NCI-H1930 (cell line): Measurements from ENCODE around the gene ZNF142.
A peak's percentile ranks its signal among the peaks of the same experiment; 100 is the strongest.

Experiments
- DNase-seq, 2 experiments: peaks; one replicate each; lab custom pipeline; 2025; lab: John Stamatoyannopoulos, UW

The ZNF142 gene, protein sequence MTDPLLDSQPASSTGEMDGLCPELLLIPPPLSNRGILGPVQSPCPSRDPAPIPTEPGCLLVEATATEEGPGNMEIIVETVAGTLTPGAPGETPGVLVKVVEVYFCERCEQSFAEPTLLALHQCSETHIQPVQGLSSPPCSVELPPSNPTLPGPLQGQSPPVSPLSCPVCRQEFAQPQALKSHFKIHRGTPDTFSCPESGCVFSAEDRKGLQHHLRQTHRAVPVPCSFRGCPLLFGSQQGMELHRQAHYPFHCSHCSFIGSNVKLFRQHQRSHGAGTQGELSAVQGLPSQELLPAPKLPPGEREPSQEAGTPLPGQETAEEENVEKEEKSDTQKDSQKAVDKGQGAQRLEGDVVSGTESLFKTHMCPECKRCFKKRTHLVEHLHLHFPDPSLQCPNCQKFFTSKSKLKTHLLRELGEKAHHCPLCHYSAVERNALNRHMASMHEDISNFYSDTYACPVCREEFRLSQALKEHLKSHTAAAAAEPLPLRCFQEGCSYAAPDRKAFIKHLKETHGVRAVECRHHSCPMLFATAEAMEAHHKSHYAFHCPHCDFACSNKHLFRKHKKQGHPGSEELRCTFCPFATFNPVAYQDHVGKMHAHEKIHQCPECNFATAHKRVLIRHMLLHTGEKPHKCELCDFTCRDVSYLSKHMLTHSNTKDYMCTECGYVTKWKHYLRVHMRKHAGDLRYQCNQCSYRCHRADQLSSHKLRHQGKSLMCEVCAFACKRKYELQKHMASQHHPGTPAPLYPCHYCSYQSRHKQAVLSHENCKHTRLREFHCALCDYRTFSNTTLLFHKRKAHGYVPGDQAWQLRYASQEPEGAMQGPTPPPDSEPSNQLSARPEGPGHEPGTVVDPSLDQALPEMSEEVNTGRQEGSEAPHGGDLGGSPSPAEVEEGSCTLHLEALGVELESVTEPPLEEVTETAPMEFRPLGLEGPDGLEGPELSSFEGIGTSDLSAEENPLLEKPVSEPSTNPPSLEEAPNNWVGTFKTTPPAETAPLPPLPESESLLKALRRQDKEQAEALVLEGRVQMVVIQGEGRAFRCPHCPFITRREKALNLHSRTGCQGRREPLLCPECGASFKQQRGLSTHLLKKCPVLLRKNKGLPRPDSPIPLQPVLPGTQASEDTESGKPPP (N-terminal part only)

DNA sequence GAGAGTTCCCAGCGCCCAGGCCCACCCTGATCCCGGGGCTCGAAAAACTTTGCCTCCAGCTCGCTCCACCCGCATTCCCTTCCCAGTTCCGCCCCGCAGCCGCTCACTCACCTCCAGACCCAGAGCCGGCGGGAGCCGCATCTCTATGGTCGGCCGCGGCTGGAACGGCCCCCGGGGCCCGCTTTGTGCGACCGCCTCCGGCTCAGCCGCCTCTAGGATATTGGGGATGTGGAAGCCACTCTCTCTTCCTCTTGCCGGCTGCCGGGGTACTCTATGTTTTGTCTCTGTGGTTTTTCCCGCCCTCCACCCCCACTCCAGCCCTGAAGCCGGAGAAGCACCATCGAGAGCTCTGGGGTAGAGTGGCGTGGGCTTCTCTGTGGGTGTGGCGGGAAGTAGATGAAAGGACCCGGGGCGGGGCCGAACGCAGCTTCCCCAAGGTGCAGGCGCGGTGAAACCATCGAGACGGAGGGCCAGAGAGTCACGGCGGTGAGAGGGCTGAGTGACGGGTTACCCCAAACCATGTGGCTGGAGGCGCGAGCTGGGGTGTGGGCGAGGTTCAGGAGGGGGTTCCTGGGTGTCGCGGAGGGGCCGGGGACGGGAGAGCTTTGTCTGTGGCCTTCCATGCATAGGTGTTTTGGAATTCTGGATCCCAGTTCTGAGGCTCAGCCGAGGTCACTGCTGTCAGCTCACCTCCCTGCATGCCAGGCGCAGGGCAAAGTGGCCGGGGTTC, at the start of gene ZNF142, which contains the start of gene BCS1L:
Gene ZNF142, minus strand, starts transcription at position 366 of the 730 bp plus-strand sequence. CDS start 3,194 bp downstream, outside the sequence.
Gene BCS1L, plus strand, starts transcription at position 426 of the 730 bp plus-strand sequence. CDS start 1,305 bp downstream, outside the sequence.
- peak; percentile 82 to 87 for DNase-seq

DNA sequence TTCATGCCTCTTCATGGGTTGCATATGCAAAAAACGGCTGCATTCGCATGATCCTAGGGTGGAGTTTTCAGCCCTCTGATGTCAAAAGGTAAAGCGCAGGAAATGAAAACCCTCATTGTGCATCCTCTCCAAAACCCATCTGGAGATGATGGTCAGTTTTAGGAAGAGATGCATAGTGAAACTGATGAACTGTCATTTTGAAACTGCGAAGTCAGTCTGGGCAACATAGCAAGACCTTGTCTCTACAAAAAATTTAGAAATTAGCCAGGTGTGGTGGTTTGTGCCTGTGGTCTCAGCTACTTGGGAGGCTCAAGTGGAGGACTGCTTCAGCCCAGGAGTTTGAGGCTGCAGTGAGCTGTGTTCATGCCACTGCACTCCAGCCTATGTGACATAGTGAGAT, 48.7 kb upstream of the ZNF142 start:
- no peak for DNase-seq

DNA sequence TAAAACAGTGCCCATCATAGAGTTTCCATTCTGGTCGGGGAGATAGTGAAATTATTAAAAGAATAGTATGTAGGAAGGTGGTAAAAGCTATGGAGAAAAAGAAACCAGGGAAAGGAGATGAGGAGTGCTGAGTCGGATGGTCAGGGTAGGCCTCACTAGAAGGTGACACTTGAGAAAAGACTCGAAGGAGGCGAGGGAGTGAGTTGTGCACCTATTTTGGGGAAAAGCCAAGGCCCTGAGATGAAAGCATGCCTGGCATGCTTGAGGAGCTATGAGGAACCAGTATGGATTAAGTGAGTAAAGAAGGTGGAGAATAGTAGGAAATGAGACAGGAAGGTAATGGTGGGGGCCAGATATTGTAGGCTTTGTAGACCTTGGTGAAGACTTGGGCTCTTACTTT, 43.9 kb upstream of the ZNF142 start:
- no peak for DNase-seq

DNA sequence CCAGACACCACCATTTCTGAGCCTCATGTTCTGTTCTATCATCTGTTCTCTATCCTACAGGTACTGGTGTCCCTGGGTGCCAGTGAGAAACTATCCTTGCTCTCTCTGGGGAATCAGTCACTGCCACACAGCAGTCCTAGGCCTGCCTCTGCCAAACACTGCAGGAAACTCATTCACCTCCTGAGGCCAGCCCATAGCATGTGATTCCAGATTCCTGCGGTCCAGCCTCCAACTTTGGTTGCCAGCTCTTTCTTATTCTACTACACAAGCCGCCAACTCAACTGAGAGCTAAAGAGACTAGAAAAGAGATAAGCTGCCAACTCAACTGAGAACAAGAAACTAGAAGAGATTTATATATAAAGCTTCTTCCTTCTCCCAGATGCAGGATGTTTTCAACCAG, 42.4 kb upstream of the ZNF142 start:
- DNase-seq, result no peak

DNA sequence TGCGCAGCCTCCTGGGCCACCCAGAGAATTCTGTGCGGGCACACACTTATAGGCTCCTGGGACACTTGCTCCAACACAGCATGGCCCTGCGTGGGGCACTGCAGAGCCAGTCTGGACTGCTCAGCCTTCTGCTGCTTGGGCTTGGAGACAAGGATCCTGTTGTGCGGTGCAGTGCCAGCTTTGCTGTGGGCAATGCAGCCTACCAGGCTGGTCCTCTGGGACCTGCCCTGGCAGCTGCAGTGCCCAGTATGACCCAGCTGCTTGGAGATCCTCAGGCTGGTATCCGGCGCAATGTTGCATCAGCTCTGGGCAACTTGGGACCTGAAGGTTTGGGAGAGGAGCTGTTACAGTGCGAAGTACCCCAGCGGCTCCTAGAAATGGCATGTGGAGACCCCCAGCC, 39.5 kb upstream of the ZNF142 start:
- no peak for DNase-seq

DNA sequence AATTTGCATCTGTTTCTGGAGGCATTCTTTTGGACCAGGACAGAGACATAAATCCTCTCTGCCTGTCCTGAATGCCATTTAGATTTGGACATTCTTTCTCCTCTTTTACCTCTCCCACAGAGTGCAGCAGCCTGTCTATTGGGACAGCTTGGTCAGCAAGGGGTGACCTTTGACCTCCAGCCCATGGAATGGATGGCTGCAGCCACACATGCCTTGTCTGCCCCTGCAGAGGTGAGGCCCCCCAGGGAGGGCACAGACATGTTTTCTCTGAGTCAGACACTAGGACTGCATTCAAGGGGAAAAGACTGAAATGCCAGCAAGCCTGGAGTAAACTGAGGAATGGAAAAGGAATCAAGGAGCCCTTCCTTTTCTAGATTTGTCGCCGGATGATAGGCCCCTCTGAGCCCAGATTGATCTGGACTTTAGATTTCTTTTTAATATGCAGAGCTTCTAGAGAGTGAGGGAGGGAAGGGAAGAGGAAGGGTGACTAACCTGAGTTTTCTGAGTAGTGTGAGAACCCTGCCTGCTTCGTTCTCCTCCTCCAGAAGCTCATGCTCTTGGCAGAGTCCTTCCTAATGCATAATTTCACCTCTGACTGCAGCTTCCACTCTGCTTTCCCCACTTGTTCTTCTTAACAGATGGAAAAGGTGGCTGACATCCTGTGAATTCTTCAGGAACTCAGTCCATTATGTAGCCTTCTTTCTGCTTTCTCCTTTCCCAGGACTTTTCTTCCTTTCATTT, 35.2 kb upstream of the ZNF142 start:
- no peak for DNase-seq

DNA sequence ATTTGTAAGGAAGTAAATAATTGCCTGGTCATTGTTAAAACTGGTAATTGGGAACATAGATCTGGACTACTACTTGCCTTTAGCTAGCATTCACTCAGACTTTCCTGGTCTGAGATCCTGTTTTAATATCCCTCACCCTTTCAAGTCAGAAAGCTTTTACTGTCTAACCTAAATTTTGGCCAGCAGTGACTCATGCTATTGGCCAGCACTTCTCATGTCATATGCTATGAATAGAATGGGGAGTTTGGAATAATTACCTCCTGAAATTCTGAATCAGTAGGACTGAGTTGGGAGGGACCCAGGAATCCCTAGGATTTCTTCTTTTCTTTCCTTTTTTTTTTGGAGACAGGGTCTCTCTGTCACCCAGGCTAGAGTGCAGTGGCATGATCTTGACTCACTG, 31.8 kb upstream of the ZNF142 start:
- no peak for DNase-seq

DNA sequence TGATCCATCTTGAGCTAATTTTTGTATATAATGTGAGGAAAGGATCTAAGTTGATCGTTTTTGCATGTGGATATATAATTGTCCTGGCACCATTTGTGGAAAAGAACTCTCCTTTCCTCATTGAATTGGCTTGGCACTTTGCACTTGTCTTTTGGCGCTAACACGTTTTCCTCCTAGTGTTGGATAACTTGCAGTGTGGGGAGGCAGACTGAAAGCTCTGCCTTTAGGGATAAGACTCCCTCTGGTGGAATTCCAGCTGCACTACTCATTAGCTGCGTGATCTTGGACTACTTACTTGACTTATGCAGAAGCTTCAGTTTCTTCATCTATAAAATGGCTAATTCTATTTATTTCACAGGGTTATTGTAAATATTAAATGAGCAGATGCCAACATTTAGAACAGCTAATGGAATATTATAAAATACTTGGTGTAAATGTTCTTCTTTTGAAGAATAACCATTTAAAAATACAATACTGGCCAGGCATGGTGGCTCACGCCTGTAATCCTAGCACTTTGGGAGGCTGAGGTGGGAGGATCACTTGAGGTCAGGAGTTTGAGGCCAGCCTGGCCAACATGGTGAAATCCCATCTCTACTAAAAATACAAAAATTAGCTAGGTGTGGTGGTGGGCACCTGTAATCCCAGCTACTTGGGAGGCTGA, 28.1 kb upstream of the ZNF142 start:
- peak in 1 of 2 experiments; percentile 12 for DNase-seq

DNA sequence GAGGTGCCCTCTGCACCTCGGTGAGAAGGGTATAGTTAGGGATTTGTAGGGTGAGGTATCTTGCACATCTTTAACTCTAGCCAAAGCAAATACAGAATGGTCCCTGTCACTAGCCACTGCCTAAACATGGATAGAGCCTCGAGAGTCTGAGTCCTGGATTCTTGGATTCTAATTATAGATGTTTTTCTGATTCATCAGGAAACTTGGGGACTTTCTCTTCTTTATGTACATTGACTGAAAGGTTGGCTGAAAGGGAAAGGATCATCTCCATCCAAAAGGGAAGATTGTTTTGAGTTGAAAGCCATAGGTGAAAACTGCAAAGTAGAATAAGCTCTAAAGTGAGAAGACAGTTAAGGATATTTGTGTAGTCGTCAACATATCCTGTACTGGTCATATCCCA, 20.6 kb upstream of the ZNF142 start:
- no peak for DNase-seq

DNA sequence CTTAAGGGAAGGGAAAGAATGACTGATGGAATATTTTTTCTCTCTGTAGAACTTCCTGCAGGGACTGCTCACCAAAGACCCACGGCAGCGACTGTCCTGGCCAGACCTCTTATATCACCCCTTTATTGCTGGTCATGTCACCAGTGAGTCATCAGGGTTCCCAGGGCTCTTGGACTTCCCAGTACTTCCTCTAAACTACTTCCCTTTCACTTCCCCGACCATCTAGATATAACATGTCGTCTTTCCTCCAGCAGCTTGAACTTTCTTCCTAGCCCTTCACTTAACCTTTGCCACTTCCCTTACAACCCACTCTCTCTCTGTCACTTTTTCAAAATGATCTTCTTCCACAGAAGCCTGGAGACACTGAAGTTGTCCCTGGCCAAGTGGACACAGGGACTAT, 19.7 kb upstream of the ZNF142 start:
- no peak for DNase-seq

DNA sequence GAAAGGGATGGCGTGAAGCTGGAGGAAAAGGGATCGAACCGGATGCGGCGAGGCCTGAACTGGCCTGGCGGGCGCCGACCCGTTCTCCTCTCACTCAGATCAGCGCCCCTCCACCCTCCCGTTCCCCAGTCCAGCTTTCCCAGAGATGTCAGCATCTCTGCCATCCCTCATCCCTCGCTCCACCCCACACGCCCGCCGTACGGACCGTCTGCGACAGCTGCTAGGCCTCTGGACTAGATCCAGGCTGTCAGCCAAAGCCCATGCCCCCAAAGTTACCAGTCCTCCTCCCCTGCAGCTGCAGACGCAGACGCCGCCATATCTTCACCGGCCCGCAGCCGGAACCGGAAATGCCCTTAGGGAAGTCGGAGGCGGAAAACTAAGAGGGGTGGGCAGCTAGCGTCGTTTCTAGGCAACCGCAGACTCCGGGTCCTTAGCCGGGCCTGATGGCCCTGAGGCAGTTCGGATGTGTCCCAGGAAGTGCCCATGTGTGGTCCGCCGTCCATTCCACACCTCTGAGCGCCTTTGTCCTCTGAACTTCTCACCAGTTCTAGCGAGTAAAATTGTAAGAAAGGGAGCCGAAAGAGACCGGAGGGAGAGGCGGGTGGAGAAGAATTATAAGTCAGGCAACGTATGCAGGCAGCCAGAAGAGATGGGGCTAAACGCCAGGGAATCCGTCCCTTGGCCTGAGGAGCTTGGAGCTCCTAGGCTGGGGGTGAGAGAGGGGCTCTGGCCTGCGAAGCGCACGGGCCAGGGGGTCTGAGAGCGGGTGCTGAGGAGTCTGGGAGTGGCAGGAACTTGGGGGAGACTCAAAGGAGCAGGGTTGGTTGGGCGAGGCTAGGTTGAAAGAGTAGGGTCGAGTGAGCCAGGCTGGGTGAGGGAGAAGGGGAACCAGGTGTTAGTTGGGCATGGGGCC, 12.5 kb upstream of the ZNF142 start, which contains the start of the genes RNF25 and STK36:
Gene RNF25, minus strand, starts transcription at position 349 of the 913 bp plus-strand sequence. Its CDS starts 32 bp downstream, at position 317.
Gene STK36, plus strand, starts transcription at position 433 of the 913 bp plus-strand sequence. CDS start 744 bp downstream, outside the sequence.
- DNase-seq, result peak; percentile 78 to 85

DNA sequence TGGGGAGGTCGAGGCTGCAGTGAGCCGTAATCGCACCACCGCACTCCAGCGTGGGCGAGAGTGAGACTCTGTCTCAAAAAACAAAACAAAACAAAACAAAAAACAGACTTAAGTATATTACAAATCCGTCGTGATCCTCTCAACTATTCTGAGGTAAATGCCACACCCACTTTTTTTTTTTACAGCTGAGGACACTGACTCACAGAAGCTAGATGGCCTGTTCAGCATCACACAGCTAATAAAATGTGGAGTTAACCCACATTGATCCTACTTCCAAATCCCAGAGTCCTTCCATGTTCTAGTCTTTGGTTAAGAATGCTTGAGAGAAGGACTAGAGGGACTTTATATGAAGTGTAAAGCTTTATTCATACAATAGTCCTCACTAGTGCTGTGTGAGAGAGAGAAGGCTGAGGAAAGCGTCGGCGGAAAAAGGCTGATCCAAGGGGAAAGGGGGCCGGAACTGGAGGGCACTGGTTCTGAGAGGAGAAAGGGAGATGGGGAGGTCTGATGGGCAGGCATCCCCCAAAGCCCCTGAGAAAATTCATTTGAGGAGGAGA, 11.8 kb upstream of the ZNF142 start:
- no peak for DNase-seq

DNA sequence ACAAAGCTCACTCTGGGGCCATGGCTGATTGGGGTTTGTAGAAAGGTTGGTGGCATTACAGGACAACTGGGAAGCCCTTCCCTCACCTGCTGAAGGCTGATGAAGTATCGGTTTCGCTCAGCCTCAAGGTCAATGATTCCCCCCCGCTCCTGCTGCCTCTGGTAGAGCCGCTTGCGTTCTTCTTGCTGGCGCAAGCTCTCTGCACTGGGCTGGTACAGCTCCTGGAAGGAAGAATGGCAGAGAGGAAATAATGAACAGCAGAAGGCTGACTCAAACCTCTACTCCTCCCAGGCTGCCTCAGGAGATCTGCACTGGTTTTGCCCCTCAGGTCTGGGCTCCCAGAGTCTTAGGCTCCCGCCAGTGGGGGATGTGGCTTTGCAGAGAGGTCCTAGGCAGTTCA, 5.2 kb upstream of the ZNF142 start:
- no peak for DNase-seq

DNA sequence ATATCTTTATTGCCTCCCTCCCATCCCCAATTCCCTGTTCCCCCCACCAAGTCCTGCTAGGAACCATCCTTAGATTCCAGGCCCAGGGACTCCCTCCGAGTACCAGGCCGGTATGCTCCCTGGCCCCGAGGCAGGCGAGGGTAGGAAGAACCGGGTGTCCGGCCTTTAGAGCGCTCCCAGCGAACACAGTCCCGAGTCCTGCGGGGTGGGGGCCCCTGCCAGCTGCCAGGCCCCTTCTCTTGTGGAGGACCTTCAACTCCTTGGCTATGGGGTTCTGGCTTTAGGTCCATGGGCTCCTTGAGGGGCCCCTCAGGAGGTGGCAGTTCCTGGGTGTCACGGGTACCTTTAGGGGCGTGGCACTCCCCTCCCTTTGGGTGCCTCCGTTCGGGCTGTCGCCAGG, 4.5 kb upstream of the ZNF142 start:
- DNase-seq, result no peak

DNA sequence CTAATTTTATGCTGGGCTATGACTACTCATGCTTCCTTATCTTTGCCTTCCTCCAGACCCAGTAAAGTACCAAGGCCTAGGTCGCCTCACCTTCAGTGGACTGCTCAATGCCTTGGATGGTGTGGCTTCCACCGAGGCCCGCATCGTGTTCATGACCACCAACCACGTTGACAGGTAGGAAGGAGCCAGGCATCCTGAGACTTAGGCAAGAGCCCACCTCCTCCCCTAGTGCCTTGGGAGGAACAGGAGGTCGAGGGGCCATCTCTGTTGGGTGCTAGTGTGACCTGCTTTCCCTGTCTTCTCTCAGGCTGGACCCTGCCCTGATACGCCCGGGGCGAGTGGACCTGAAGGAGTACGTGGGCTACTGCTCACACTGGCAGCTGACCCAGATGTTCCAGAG, 3.4 kb upstream of the ZNF142 start:
- no peak for DNase-seq

DNA sequence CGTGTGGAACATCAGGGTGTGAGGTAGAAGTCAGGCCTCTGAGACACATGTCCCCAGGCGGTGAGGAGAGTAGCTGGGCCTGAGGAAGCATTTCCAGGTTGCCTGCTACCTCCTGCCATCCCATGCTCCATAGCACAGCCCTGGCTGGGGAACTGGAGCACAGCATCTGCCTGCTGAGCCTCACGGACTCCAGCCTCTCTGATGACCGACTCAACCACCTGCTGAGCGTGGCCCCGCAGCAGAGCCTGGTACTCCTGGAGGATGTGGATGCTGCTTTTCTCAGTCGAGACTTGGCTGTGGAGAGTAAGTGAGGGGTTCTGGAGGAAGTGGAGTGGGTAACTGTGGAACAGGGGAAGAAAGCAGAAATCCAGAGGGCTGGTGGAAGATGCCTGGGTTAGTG, 3.0 kb upstream of the ZNF142 start:
- no peak for DNase-seq

DNA sequence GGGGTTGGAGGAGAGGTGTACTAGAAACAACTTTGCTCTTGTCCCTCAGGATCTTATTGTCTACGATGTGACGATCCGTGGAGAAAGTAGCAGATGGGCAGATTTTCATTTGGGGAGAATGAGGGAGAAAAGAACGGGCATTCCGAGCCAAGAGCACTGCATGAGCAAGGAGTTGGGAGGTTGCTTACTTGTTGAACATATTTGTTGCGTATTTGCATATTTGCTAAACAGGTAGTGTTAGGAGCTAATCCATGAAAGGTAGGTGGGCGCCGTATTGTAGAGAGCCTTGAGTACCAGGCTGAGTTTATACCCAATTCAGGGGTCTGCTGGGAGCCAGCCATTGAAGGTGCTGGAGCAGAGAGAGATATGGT, 550 bp upstream of the ZNF142 start:
- DNase-seq, result no peak

DNA sequence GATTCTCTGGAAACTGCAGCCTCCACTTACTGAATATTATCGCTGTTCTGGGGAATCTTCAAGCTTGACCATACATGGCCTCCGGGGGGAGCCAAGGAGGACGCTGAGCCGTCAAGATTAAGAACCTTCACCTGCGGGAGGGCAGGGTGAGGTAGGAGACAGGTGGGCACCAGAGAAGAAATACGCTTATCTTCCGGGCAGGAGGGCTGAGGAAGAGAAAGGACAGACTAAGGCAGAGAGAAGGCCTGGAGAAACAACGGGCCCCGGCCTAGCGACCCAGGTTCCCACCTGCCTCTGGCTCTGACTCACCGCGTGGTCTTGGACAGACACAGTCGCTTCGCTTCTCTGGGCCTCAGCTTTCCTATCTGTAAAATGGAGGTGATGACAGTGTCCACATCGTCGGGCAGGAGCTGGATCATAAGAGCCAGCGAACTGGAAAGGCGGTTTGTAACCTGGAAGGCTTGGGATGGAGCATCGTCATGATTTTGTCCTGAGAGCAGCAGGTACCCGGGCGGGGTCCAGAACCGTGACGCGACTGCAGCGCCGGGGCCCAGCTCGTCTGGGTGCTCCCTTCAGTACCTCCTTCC, 659 bp downstream of the ZNF142 start:
- peak; percentile 14 for DNase-seq
